RWPE1 (cell line): ENCODE results near the gene ACBD4.
A peak's percentile ranks its signal among the peaks of the same experiment; 100 is the strongest.

Experiments
- CTCF ChIA-PET: fragments of 350-600 bp; sonication (Branson Sonifier 250); formaldehyde crosslinking; extraction: SDS; loops from one replicate; lab custom pipeline; 2021; lab: Yijun Ruan, JAX
- POLR2A ChIA-PET: fragments of 400-600 bp; formaldehyde crosslinking; extraction: SDS; loops from one replicate; lab custom pipeline; 2020; ENCODE audit warnings: antibody characterized with exemption; ENCODE audit not compliant: low non-redundant PET; lab: Yijun Ruan, JAX
- DNase-seq: peaks from one replicate; pipeline ENCODE4 v3.0.0; 2012; ENCODE audit warnings: low spot score
- H3K27ac ChIP-seq: fragments of 450-650 bp; 2 replicates; pipeline ENCODE4 v1.5.1; 2017
- TF ChIP-seq, protein P1 (sequence below): fragments of 450-650 bp; conservative IDR thresholded peaks from 2 replicates; pipeline ENCODE4 v1.5.1; 2017; ENCODE audit warnings: low read depth, mild to moderate bottlenecking

The ACBD4 gene

DNA sequence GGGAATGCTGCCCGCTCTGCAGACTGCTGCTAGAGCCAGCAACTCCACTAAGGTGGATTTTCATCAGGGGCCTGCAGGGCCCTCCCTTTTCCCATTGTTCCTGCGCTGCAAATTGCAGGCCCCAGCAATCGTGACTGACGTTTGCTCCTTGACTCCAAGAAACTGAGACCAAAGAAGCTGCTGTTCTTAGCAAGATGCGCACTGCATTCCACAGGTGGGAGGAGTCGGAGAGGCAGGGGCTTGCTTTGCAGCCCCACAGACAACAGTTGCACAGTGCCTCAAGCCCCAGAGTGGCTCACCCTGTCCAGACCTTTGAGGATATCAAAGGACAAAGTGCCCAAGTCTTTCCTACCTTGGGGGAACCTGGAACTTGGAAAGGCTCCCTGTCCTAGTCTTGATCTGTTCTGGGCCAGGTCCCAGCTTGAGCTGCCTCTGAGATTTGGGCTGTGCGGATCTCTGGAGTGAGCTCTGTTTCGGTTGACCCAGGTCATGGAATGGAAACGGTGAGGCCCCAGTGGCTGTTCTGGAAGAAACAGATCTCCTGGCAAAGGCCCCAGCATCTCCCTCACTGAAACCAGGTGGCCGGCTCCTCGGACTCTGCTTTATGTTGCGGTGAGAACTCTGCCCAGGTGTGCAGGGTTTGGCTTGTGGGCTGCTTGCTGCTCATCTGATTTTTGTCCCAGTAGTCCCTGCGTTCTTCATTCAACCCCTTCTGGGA is 28.0 kb upstream of the ACBD4 start:
- ChIA-PET POLR2A (no interaction called here), CTCF (interaction anchor here (0.8 to 1.2 kb wide), 3 partner anchors 11 to 28 kb away, joined by 3 to 6 read pairs (median 3); partner anchors contain the start of gene ACBD4)
- TF ChIP-seq, protein P1, sequence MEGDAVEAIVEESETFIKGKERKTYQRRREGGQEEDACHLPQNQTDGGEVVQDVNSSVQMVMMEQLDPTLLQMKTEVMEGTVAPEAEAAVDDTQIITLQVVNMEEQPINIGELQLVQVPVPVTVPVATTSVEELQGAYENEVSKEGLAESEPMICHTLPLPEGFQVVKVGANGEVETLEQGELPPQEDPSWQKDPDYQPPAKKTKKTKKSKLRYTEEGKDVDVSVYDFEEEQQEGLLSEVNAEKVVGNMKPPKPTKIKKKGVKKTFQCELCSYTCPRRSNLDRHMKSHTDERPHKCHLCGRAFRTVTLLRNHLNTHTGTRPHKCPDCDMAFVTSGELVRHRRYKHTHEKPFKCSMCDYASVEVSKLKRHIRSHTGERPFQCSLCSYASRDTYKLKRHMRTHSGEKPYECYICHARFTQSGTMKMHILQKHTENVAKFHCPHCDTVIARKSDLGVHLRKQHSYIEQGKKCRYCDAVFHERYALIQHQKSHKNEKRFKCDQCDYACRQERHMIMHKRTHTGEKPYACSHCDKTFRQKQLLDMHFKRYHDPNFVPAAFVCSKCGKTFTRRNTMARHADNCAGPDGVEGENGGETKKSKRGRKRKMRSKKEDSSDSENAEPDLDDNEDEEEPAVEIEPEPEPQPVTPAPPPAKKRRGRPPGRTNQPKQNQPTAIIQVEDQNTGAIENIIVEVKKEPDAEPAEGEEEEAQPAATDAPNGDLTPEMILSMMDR, result no peak
- no peak for DNase-seq
- peak overlapping the region; percentile 81 for H3K27ac ChIP-seq

DNA sequence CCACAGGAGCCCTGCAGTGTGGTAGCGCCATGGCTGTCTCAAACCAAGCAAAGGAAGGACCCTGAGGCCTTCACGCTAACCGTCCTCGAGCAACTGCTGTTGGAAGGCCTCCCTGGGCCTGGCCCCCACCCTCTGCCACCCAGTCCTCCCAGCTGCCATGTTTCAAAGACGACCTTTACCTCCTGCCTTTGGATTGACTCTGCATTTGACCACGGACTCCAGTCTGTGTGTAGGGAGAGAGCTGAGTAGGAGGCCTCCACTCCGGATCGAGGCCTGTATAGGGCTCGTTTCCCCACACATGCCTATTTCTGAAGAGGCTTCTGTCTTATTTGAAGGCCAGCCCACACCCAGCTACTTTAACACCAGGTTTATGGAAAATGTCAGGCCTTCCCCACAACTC is 27.4 kb upstream of the ACBD4 start:
- peak overlapping the region; percentile 81 for H3K27ac ChIP-seq
- ChIA-PET POLR2A (no interaction called here), CTCF (interaction anchor here (0.8 to 1.2 kb wide), 5 partner anchors 9 to 27 kb away, joined by 3 to 6 read pairs (median 3); partner anchors contain the start of genes ACBD4 and PLCD3)
- DNase-seq, result no peak
- TF ChIP-seq, protein P1, result no peak

DNA sequence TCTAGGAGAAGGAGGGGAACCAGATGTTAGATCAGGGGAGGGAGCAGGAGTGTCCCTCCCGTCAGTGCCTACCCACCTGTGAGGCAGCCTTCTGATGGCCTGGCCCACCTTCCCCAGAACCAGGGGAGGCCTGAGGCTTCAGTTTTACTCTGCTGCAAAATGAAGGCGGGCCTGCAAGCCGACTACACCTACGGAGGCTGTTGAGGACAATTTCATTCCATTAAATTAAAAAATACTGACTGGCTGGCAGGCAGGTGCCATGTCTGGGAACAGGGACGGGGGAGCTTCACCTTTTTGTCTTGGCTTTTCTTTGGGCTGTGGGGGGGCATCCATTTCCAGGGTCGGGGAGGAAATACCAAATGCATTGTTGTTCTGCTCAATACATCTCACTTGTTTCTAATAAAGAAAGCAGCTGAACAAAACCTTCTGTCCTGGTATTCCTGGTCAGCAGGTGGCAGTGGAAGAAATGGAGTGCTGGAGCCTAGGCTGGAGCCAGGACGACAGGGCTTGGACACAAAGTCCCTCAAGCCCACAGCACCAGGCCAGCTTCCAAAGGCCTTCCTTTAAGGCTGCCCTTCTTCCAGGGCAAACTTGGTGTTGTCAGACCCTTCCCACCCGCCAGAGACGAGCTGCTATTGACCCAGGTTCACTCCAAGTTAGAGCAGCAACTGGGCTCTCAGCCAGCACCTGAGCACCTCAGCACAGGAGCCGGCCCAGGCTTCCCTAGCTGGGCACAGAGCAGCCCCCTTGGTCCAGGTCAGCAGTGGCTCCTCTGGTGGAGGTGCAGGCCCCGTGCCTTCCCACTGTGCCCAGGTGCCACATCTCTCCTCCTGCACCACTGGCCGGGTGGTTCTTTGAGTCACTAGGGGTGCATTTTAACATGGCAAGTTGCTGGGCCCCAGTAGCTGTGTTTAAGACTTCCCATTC is 26.6 kb upstream of the ACBD4 start:
- TF ChIP-seq, protein P1, result 0 out of 2 replicates have a peak, but pooled peaks have one; percentile 9
- CTCF ChIA-PET, result interaction anchor here (0.5 to 1.3 kb wide), 14 partner anchors 9 to 1724 kb away, joined by 3 to 10 read pairs (median 3); partner anchors contain the start of genes ACBD4 and PLCD3
- POLR2A ChIA-PET, result interaction anchor here (0.7 kb wide), 1 partner anchor 27 kb away, joined by 4 read pairs; the partner anchor contains the start of gene ACBD4
- peak overlapping the region; percentile 81 for H3K27ac ChIP-seq
- no peak for DNase-seq

DNA sequence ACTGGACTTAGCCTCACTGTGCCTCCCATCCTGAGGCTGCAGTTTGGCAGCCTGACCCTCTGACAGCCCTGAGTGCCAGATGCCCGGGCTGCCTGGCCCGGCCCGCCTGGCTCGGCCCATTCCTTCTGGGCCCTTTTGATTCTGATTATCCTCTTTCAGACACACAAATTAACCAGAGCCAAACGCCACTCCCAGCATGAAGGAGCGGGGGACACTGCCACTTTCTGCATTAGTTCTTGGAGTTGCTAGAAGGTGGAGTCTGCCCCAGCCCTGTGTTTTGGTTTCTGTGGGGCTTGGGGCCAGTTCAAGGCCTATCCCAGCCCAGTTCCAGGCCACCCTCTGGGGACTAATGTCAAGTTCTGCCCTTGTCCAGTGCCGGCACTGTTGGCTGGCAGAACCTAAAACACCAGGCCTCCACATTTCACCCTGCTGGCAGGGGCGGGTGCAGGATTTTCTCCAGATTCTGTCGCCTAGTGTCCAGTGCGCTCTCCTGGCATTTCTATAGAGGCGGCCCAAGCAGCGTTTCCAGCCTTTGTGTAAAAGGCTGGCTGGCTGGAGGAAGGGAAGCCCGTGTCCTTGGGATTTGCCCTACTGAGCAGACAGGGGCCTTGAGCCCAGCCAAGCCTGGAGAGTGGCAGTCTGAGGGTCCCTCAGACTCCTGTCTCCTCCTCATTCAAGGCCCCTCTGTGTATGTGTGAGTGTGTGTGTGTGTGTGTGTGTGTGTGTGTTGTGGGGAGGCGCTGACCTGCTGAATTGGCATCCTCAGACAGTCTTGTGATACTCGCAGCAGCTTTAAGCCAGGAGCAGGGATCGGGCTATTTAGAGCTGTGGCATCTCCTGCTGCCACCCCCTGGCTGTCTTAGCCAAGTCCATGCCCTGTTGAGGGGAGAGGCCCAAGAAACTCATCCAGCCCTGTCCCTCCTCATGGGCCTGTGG is 24.5 kb upstream of the ACBD4 start:
- ChIA-PET CTCF (no interaction called here), POLR2A (no interaction called here)
- no peak for DNase-seq
- H3K27ac ChIP-seq, result peak overlapping the region; percentile 81
- TF ChIP-seq, protein P1, result no peak

DNA sequence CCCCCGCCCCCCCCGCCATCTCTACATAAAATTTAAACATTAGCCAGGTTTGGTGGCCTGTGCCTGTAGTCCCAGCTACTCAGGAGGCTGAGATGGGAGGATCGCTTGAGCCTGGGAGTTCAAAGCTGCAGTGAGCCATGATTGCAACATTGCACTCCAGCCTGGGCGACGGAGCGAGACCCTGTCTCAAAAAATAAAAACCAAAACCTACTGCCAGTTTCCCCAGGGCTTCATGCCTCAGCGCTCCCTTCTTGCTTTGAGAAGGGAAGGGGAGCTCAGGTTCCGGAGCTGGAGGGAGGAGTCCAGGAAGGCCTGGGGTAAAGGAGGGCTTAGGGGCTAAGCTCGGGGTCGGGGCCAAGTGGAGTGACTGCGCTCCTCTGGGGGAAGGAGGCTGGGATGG is 23.6 kb upstream of the ACBD4 start:
- ChIA-PET CTCF (interaction anchor here (0.9 kb wide), 1 partner anchor 24 kb away, joined by 3 read pairs; the partner anchor contains the start of gene ACBD4), POLR2A (no interaction called here)
- peak overlapping the region; percentile 81 for H3K27ac ChIP-seq
- DNase-seq, result no peak
- TF ChIP-seq, protein P1, result no peak
